MM.1S (cell line): Measurements from ENCODE around the gene ZNF836.
"Not testable (repeated sequence)": the region's sequence is repeated elsewhere in the genome, so short reads cannot be mapped to it uniquely, and the experiment has no call there.

Source experiments
- DNase-seq: peaks from one replicate; pipeline ENCODE4 v3.0.0-alpha.2; 2015
- H2AFZ ChIP-seq: fragments of 300-600 bp; sonication (generic); 2 replicates; pipeline ENCODE4 v1.6.0; 2016; ENCODE audit warnings: antibody characterized with exemption, low read length
- H3F3A ChIP-seq: fragments of 300-600 bp; sonication (generic); 2 replicates; pipeline ENCODE4 v1.6.1; 2016; ENCODE audit warnings: mild to moderate bottlenecking, antibody characterized with exemption, low read length, moderate library complexity, mixed read lengths; ENCODE audit not compliant: insufficient read depth
- H3K27ac ChIP-seq: fragments of 300-600 bp; sonication (generic); 2 replicates; pipeline ENCODE4 v1.5.1; 2016; ENCODE audit warnings: mild to moderate bottlenecking, low read length
- H3K27me3 ChIP-seq: fragments of 300-600 bp; sonication (generic); replicated peaks from 2 replicates; pipeline ENCODE4 v1.6.0; 2016; ENCODE audit warnings: low read length; ENCODE audit not compliant: insufficient read depth
- H3K36me3 ChIP-seq: fragments of 300-600 bp; sonication (generic); replicated peaks from 2 replicates; pipeline ENCODE4 v1.6.1; 2016; ENCODE audit warnings: mild to moderate bottlenecking, low read length, mixed read lengths; ENCODE audit not compliant: insufficient read depth
- H3K4me1 ChIP-seq: fragments of 300-600 bp; sonication (generic); 2 replicates; pipeline ENCODE4 v1.6.1; 2016; ENCODE audit warnings: low read length, mixed read lengths
- H3K4me2 ChIP-seq: fragments of 300-600 bp; sonication (generic); 2 replicates; pipeline ENCODE4 v1.6.0; 2016; ENCODE audit warnings: low read depth, low read length
- H3K4me3 ChIP-seq: fragments of 300-600 bp; sonication (generic); 2 replicates; pipeline ENCODE4 v1.5.1; 2016; ENCODE audit warnings: low read length, mixed read lengths
- H3K79me2 ChIP-seq: fragments of 300-600 bp; sonication (generic); 2 replicates; pipeline ENCODE4 v1.6.1; 2016; ENCODE audit warnings: mixed run types, low read length, mixed read lengths
- H3K9ac ChIP-seq: fragments of 300-600 bp; sonication (generic); 2 replicates; pipeline ENCODE4 v1.6.1; 2016; ENCODE audit warnings: low read length, mixed read lengths
- H3K9me2 ChIP-seq: fragments of 300-600 bp; sonication (generic); replicated peaks from 2 replicates; pipeline ENCODE4 v1.6.1; 2016; ENCODE audit warnings: mild to moderate bottlenecking, low read length, mixed read lengths; ENCODE audit not compliant: insufficient read depth
- H3K9me3 ChIP-seq: fragments of 300-600 bp; sonication (generic); replicated peaks from 2 replicates; pipeline ENCODE4 v1.6.1; 2016; ENCODE audit warnings: mild to moderate bottlenecking, low read length, mixed read lengths; ENCODE audit not compliant: insufficient read depth
- H4K20me1 ChIP-seq: fragments of 300-600 bp; sonication (generic); 2 replicates; pipeline ENCODE4 v1.6.1; 2016; ENCODE audit warnings: mild to moderate bottlenecking, low read length, moderate library complexity, mixed read lengths; ENCODE audit not compliant: insufficient read depth
- CTCF ChIP-seq: fragments of 300-600 bp; sonication (generic); IDR thresholded peaks from 2 replicates; pipeline ENCODE4 v1.5.1; 2016; ENCODE audit warnings: antibody characterized with exemption, low read length, mixed read lengths
- EZH2 ChIP-seq: fragments of 300-600 bp; sonication (generic); optimal IDR thresholded peaks from 2 replicates; pipeline ENCODE3; 2017; ENCODE audit warnings: low read depth, mild to moderate bottlenecking, antibody characterized with exemption, low read length, mixed read lengths
- EZH2phosphoT487 ChIP-seq: fragments of 300-600 bp; sonication (generic); IDR thresholded peaks from 2 replicates; pipeline ENCODE4 v1.6.1; 2018; ENCODE audit warnings: antibody characterized with exemption, low read length

The ZNF836 gene

GRCh38 chr19:52211926-52212571 is 40.6 kb upstream of the ZNF836 start:
- Histone ChIP-seq H3K9me3 (no peaks in the 10 kb centered on the region), H3K27me3 (no peaks in the 10 kb centered on the region), H3K9ac (no peak overlapping the region), H3K4me2 (no peak overlapping the region), H2AFZ (no peak overlapping the region), H3K4me1 (no peaks in the 10 kb centered on the region), H3K36me3 (peaks cover 11% of the 10 kb centered on the region), H3K9me2 (no peaks in the 10 kb centered on the region), H3K27ac (no peak overlapping the region), H3K79me2 (peaks cover 27% of the 10 kb centered on the region), H3K4me3 (no peak overlapping the region), H3F3A (no peaks in the 10 kb centered on the region), H4K20me1 (no peaks in the 10 kb centered on the region)
- TF ChIP-seq EZH2phosphoT487 (no peak), EZH2 (no peak), CTCF (no peak)
- no peak for DNase-seq

- Histone ChIP-seq H3K27ac (no peak overlapping the region), H4K20me1 (no peaks in the 10 kb centered on the region), H3K4me3 (no peak overlapping the region), H3K4me1 (no peaks in the 10 kb centered on the region), H3K9me3 (no peaks in the 10 kb centered on the region), H3K27me3 (no peaks in the 10 kb centered on the region), H3K9me2 (no peaks in the 10 kb centered on the region), H3K79me2 (peaks cover 35% of the 10 kb centered on the region), H3K4me2 (no peak overlapping the region), H3F3A (no peaks in the 10 kb centered on the region), H3K36me3 (peaks cover 20% of the 10 kb centered on the region), H3K9ac (no peak overlapping the region), H2AFZ (no peak overlapping the region)
- no peak for TF ChIP-seq CTCF
- no peak for TF ChIP-seq EZH2
- TF ChIP-seq EZH2phosphoT487: no peak
- DNase-seq: no peak
Measured at GRCh38 chr19:52211203-52211602, 39.8 kb upstream of the ZNF836 start.

GRCh38 chr19:52206481-52206880 is 35.1 kb upstream of the ZNF836 start:
- peaks cover 22% of the 10 kb centered on the region for H3K36me3 ChIP-seq
- H3K4me2 ChIP-seq: no peak overlapping the region
- no peaks in the 10 kb centered on the region for H4K20me1 ChIP-seq
- no peak for DNase-seq
- no peak overlapping the region for H3K9ac ChIP-seq
- H3F3A ChIP-seq: no peaks in the 10 kb centered on the region
- no peaks in the 10 kb centered on the region for H3K4me1 ChIP-seq
- H3K9me3 ChIP-seq: no peaks in the 10 kb centered on the region
- no peaks in the 10 kb centered on the region for H3K9me2 ChIP-seq
- H2AFZ ChIP-seq: no peak overlapping the region
- TF ChIP-seq EZH2phosphoT487 (no peak), CTCF (no peak), EZH2 (no peak)
- H3K4me3 ChIP-seq: no peak overlapping the region
- peaks cover 79% of the 10 kb centered on the region for H3K79me2 ChIP-seq
- H3K27me3 ChIP-seq: no peaks in the 10 kb centered on the region
- H3K27ac ChIP-seq: no peak overlapping the region

- DNase-seq, H3K4me2 ChIP-seq, H2AFZ ChIP-seq, H3K9ac ChIP-seq, H3K9me3 ChIP-seq, H3K27me3 ChIP-seq, H3K4me3 ChIP-seq, H3F3A ChIP-seq, H4K20me1 ChIP-seq, H3K4me1 ChIP-seq, H3K9me2 ChIP-seq, H3K27ac ChIP-seq: not testable (repeated sequence)
- H3K79me2 ChIP-seq: peaks cover 92% of the 10 kb centered on the region
- H3K36me3 ChIP-seq: peaks cover 18% of the 10 kb centered on the region
Measured at GRCh38 chr19:52200755-52201391, 29.5 kb upstream of the ZNF836 start.
